GM12891 (cell line): ENCODE measurements around the gene WNT2B.

ENCODE experiments used
- POLR2A ChIP-seq: IDR thresholded peaks from 2 replicates; pipeline ENCODE4 v1.6.1; 2011; ENCODE audit warnings: low read depth, low read length, control low read depth
- POLR2AphosphoS5 ChIP-seq: IDR thresholded peaks from 2 replicates; pipeline ENCODE4 v1.6.1; 2011; ENCODE audit warnings: low read depth, low read length, control low read depth
- POU2F2 ChIP-seq: IDR thresholded peaks from 2 replicates; pipeline ENCODE4 v1.6.1; 2011; ENCODE audit warnings: low read depth, mild to moderate bottlenecking, control low read depth, low read length, moderate library complexity
- SPI1 ChIP-seq: IDR thresholded peaks from 2 replicates; pipeline ENCODE4 v1.6.1; 2011; ENCODE audit warnings: low read depth, low read length, control low read depth
- TAF1 ChIP-seq: IDR thresholded peaks from 2 replicates; pipeline ENCODE4 v1.6.1; 2011; ENCODE audit warnings: low read depth, low read length, control low read depth

- TF ChIP-seq POLR2AphosphoS5 = no peak
- no peak for TF ChIP-seq POLR2A
- TF ChIP-seq TAF1 = no peak
- TF ChIP-seq SPI1 = no peak
- TF ChIP-seq POU2F2 = no peak
These were observed 1.4 kb upstream of the WNT2B start for GRCh38 chr1:112507336-112507735.
